Lower leg skin (tissue), 4 donors: ENCODE measurements around the gene TMEM151B. TPM values are rescaled to one million over a fixed set of nuclear protein-coding genes. Genes with fewer than 3 reads are reported as not detected.
"Not testable (repeated sequence)": the region's sequence is repeated elsewhere in the genome, so short reads cannot be mapped to it uniquely, and the experiment has no call there.

Experiments used
- DNase-seq, 2 donors: peaks; one replicate each; pipeline ENCODE4 v3.0.0-alpha.2; 2019; ENCODE audit warnings: low spot score in 2 of 2
- H3K4me3 ChIP-seq: fragments of 200-600 bp; sonication (generic); 2 replicates; pipeline ENCODE4 v1.5.1; 2017; ENCODE audit warnings: mild to moderate bottlenecking, low read depth; ENCODE audit not compliant: poor library complexity, severe bottlenecking
- CTCF ChIP-seq, 3 donors: fragments of 450-650 bp; IDR thresholded peaks; one replicate each; pipeline ENCODE4 v1.5.1; 2016; ENCODE audit warnings: antibody characterized with exemption in 3 of 3, mild to moderate bottlenecking in 3 of 3, moderate library complexity in 2 of 3
- POLR2A ChIP-seq, 2 donors: fragments of 450-650 bp; IDR thresholded peaks; one replicate each; pipeline ENCODE4 v1.6.1; 2016 to 2017; ENCODE audit warnings: antibody characterized with exemption in 2 of 2, mild to moderate bottlenecking in 1 of 2, moderate library complexity in 1 of 2
- WGBS, 2 donors: methylation state at CpG; one replicate each; pipeline ENCODE4 v1.1.5; 2018; 5-methylcytosine and 5-hydroxymethylcytosine counted together
- intact Hi-C: fragments of 100-400 bp; cut with DNase I; formaldehyde crosslinking; loops from one replicate; pipeline ENCODE4 v1.15.0; 2023; ENCODE audit warnings: low total_unique reads
- total RNA-seq, 4 donors: library from RNA; depleted of rRNA; stranded (reverse); fragments of >200 nt; gene quantifications; one replicate each; pipeline ENCODE4 v1.1.0, GENCODE V29; 2016

Gene TMEM151B
- total RNA-seq, 4 donors from 2014 or later, result 0.10 to 0.42 TPM; not detected in 2

DNA sequence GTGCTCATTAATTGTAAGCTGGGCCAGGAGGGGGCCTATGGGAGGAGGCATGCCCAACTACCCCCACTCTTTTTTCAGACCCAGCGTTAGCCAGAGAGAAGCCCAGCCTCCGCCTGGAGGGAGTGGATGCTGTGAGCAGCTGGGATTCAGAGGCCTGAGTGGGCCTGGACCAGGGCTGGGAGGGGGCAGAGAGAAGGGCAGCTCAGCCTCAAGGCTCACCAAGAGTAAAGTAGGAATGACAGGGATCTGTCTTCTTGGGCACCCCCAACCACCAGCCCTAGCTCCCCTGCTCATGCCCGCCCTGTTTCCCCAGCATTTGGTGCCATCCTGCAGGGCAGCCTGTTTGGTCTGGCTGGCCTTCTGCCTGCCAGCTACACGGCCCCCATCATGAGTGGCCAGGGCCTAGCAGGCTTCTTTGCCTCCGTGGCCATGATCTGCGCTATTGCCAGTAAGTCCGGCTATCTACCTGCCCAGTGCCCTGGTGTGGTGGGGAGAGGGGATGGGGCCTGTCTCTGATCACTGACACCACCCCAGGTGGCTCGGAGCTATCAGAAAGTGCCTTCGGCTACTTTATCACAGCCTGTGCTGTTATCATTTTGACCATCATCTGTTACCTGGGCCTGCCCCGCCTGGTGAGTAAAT is 40.1 kb upstream of the TMEM151B start:
- DNase-seq, result no peak
- intact Hi-C loops, result no loop called here
- no peak overlapping the region for H3K4me3 ChIP-seq
- no peak for TF ChIP-seq CTCF (IDR thresholded peaks at IDR 0.05)
- no peak for TF ChIP-seq POLR2A (IDR thresholded peaks at IDR 0.05)
- WGBS, 2 donors, result 92 to 95% methylated on average over 10 of the region's 10 CpGs

DNA sequence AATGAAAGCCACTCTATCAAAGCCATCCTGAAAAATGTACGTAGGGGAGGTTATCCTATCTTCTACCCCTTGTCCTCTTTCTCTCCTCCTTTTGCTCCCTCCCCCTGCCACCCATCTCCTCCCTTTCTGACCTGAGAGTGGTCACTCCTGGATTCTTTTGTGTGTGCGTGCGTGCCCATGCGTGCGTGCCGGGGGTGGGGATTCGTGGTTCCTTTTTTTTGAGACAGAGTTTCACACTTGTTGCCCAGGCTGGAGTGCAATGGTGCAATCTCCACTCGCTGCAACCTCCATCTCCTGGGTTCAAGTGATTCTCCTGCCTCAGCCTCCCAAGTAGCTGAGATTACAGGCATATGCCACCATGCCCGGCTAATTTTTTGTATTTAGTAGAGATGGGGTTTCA is 38.8 kb upstream of the TMEM151B start:
- intact Hi-C loops, DNase-seq, H3K4me3 ChIP-seq: not testable (repeated sequence)
- 87 to 92% methylated on average over 9 of the region's 9 CpGs for WGBS, 2 donors

- TF ChIP-seq POLR2A (IDR thresholded peaks at IDR 0.05) (no peak), CTCF (IDR thresholded peaks at IDR 0.05) (no peak)
- WGBS, 2 donors, result 80 to 82% methylated on average over 15 to 16 of the region's 16 CpGs
- intact Hi-C loops, result no loop called here
- no peak overlapping the region for H3K4me3 ChIP-seq
- no peak for DNase-seq
Measured at GRCh38 chr6:44232676-44233566, 37.3 kb upstream of the TMEM151B start.

DNA sequence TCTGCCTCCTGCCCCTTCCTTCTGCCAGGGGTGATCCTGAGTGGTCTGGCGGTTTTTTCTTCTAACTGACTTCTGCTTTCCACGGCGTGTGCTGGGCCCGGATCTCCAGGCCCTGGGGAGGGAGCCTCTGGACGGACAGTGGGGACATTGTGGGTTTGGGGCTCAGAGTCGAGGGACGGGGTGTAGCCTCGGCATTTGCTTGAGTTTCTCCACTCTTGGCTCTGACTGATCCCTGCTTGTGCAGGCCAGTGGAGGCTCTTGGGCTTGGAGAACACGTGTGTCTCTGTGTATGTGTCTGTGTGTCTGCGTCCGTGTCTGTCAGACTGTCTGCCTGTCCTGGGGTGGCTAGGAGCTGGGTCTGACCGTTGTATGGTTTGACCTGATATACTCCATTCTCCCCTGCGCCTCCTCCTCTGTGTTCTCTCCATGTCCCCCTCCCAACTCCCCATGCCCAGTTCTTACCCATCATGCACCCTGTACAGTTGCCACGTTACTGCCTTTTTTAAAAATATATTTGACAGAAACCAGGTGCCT is 36.6 kb upstream of the TMEM151B start:
- no peak overlapping the region for H3K4me3 ChIP-seq
- intact Hi-C loops, result no loop called here
- no peak for TF ChIP-seq CTCF (IDR thresholded peaks at IDR 0.05)
- no peak for TF ChIP-seq POLR2A (IDR thresholded peaks at IDR 0.05)
- WGBS, 2 donors, result 56 to 60% methylated on average over 11 to 14 of the region's 14 CpGs
- no peak for DNase-seq

- DNase-seq, result peak; percentile 72 to 93
- TF ChIP-seq CTCF (IDR thresholded peaks at IDR 0.05) (peak in 1 of 3 donors; percentile 42), POLR2A (IDR thresholded peaks at IDR 0.05) (no peak)
- 24 to 30% methylated on average over 5 of the region's 5 CpGs for WGBS, 2 donors
- no peak overlapping the region for H3K4me3 ChIP-seq
- intact Hi-C loops, result loop anchor here (5.0 kb wide), 1 partner anchor 62 kb away; no protein-coding TSS in a partner anchor
Measured at GRCh38 chr6:44234101-44235025, 35.9 kb upstream of the TMEM151B start.
